ENCODE data around the gene PTPRD.

Gene PTPRD

DNA sequence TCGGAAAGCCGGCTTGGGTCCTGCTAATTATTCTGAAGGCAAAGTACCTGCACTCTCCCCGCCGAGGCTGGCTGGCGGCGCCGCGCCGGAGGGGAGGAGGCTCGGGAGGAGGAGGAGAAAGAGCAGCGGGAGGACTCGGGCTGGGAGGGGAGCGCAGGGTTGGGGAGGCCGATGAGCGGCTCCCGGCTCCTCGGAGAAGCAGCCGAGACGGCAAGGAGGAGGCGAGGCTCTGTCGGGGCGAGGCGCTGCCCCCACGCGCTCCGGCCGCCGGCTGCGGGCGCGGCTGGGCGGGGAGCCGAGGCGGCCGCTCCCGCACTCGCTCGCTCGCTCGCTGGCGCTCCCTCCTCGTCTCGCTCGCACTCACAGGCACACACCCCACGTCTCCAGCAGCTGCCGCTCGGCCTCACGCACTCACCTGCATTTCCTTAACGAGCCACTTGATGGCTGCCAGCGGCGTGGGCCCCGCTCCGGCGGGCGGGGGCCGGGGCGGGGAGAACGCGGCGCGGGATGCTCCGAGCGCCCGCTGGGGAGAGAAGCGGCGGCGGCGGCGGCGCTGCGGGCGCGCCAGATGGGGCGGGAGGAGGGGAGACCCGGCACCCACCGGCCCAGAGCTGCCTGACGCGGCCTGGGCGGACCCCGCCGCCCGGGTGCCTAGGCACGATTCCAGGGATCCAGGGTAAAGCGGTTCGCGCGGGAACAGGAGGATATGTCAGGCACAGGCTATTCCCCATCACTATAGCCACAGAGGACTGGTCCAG, at the start of gene PTPRD:
TSS of gene PTPRD (minus strand) at position 362 of the 758 bp plus-strand sequence.
- TF ChIP-seq, protein P1, sequence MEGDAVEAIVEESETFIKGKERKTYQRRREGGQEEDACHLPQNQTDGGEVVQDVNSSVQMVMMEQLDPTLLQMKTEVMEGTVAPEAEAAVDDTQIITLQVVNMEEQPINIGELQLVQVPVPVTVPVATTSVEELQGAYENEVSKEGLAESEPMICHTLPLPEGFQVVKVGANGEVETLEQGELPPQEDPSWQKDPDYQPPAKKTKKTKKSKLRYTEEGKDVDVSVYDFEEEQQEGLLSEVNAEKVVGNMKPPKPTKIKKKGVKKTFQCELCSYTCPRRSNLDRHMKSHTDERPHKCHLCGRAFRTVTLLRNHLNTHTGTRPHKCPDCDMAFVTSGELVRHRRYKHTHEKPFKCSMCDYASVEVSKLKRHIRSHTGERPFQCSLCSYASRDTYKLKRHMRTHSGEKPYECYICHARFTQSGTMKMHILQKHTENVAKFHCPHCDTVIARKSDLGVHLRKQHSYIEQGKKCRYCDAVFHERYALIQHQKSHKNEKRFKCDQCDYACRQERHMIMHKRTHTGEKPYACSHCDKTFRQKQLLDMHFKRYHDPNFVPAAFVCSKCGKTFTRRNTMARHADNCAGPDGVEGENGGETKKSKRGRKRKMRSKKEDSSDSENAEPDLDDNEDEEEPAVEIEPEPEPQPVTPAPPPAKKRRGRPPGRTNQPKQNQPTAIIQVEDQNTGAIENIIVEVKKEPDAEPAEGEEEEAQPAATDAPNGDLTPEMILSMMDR (IDR thresholded peaks at IDR 0.05; ENCODE audit: low read depth, low read length, missing control alignments) = no peak
- no peak for DNase-seq (ENCODE audit: extremely low read depth, low read depth)
- H3K4me3 ChIP-seq (replicated peaks; ENCODE audit: low read depth, low read length) = no peak within 1 kb of the TSS

DNA sequence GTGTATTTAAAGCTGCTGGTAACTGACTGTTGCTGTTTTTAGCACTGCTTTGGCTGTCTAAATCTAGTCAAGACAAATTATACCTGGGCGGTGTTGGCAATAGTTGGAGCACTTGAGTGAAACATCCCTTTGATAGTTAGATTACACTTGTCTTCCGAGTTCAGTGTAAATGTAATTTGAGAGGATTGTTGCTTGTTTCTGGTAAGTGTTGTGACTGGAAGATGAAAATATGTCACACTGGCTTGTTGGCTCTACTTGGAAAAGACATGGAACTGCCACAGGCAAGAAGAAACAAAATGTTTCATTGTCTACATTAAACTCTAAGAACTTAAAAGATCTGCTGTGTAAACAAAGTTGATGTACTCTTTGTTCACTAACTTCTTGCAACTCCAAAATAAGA, 49.2 kb upstream of the PTPRD start:
- H3K4me3 ChIP-seq (replicated peaks; ENCODE audit: low read depth, low read length) = no peak overlapping the region
- DNase-seq (ENCODE audit: extremely low read depth, low read depth) = no peak

DNA sequence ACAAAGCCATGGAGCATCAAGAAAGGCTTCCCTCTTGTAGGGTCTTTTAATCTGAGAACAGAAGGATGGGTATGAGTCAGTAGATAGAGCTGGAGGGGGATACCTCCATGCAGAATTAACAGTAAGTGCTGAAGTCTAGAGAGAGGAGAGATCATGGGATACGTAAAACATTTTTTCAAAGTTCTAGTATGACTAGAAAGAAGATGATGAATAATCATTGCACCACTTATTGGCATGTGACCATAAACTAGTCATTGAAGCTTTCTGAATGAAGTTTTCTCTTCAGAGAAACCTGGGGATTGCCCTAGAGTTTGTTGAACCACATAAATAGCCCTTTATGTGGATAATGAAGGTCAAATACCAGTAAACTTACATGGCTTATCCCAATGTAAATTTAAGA, 48.6 kb upstream of the PTPRD start:
- no peak overlapping the region for H3K4me3 ChIP-seq (replicated peaks; ENCODE audit: low read depth, low read length)
- TF ChIP-seq, protein P1 (IDR thresholded peaks at IDR 0.05; ENCODE audit: low read depth, low read length, missing control alignments) = no peak
- DNase-seq (ENCODE audit: extremely low read depth, low read depth) = no peak

More for the DNA sequence above, 49.2 kb upstream of the PTPRD start:
- TF ChIP-seq, protein P1 (IDR thresholded peaks at IDR 0.05; ENCODE audit: low read depth, low read length, missing control alignments) = no peak

DNA sequence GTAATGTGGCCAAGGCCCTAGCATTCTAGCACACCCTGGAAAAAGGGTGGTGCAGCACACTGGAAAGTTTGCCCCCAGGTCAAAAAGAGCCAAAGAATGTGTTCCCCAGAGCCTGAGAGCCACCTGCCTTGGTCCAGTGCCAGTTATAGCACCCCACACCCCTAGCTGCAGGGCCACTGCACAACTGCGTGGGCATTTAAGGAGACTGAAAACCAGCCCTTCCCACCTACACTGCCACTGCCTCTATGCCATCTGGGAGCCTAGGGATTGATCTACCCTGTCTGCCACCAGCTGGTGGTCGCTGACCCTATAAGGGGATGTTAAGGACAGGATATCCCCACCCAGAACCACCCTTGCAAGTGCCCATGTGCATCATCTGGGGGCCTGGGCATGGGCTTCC, 38.2 kb upstream of the PTPRD start:
- TF ChIP-seq, protein P1 (IDR thresholded peaks at IDR 0.05; ENCODE audit: low read depth, low read length, missing control alignments) = no peak
- no peak overlapping the region for H3K4me3 ChIP-seq (replicated peaks; ENCODE audit: low read depth, low read length)
- DNase-seq (ENCODE audit: extremely low read depth, low read depth) = no peak

DNA sequence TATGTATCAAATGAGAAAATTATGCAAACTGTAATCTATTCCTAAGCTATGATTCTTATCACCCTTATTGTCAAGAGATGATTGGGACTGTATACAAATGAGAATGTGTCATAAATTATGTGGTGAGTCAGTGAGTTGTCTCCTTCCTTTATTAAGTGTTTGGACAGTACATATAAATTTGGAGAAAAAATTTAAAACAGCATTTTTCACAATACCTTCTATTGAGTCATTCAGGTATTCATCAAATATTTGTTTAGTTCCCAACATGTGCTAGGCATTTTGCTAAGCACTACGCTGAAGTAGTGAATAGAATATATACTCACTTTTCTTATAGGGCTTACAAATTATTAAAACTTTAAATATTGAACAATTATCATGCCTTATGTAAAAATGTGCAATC, 36.3 kb upstream of the PTPRD start:
- H3K4me3 ChIP-seq (replicated peaks; ENCODE audit: low read depth, low read length) = no peak overlapping the region
- TF ChIP-seq, protein P1 (IDR thresholded peaks at IDR 0.05; ENCODE audit: low read depth, low read length, missing control alignments) = no peak
- DNase-seq (ENCODE audit: extremely low read depth, low read depth) = no peak

DNA sequence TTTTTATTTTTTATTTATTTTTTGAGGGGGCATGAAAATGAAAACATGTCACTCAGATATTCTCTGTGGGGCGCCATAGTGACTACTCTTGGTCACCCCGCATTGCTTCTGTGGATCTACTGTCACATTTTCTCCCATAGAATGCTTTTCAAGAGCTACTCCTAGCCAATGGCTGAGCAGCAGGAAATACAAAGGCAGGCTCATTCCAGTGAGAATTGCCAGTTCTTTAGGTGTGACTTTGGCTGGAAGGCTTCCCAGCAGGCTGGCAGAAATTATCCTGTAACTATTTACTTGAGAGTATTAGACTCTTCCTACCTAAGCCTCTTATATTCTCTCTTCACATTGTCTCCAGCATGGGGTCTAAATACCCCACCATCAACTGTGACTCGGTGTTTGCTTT, 21.0 kb upstream of the PTPRD start:
- TF ChIP-seq, protein P1 (IDR thresholded peaks at IDR 0.05; ENCODE audit: low read depth, low read length, missing control alignments) = no peak
- no peak overlapping the region for H3K4me3 ChIP-seq (replicated peaks; ENCODE audit: low read depth, low read length)
- no peak for DNase-seq (ENCODE audit: extremely low read depth, low read depth)
